HS-5 (cell line): ENCODE results near the gene LAMC1.

ENCODE experiments used
- DNase-seq: peaks from one replicate; pipeline ENCODE4 v3.0.0-alpha.2; 2012; ENCODE audit warnings: low read depth

Gene LAMC1

DNA sequence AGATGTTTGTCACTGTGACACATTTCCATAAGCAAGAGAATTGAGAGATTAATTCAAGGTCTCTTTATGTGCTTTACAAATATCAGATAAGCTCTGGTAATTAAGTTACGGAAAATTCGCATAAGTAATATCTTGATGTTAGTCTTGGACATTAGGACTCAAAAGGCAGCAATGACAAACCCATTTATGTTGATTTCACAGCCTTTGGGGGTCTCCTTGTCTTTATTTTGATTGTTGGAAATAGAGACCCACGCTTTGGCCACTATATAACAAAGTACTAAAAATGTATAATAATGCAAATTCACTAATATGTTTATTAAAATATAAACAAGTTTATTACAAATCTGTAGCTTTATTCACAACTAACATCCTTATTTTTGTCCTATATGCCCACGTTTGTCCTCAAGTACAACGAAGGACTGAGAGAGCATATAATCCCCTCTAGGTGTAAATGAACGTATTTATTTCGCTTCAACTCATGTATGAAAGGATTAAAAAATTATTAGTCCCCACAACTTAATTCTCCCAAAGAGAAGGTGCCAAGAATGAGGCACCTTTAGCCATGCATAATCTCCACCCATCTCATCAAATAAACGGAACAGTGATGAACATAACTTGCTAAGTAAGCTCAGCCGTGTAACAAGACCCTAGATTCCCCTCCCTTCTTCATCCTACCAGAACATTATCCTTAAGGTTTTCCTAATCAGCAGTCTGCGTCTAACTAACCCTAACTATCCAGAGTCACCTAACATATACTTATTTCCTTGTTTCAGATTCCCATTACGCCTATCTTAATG is 1.6 kb upstream of the LAMC1 start:
- no peak for DNase-seq

DNA sequence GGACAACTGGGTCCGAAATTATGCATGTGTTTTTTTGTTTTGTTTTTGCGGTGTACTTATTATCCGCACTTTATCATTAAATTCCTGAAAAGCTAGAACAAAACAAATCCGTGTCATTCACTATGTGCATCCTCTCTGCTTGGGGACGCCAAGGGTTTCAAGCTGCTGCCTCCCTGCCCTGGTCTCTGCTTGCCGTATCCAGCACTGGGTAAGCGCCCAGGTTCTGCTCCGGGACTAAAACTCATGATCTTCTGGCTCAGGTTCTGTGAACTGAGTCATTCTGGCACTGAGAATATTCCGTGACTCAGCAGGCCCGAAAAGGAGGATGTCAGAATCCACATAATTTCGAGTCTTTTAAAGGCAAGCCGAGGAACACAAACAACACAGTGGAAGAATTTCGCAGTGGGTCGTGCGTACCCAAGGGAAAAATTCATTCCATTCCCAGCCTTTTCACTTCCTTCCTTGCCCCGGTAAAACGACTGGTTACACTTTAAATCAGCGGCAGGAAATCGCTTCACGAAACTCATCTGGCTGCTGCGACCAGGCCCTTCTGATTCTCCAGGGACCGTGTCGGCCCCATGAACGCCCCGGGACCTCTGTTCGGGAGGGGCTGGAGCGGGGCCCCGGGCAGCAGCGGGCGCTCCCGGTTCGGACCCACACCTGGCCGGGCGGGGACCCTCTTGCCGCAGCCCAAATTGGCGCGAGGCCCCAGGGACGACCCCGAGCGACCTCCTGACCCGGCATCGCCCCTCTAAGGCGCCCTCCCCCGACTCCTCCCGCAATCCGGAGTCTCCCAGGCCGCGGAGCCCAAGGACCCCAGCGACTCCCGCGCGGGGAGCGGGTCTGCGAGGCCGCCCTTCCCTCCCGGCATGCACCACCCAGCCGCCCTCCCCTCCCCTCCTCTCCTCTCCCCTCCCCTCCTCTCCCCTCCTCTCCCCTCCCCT is 746 bp upstream of the LAMC1 start:
- DNase-seq: peak; percentile 96

DNA sequence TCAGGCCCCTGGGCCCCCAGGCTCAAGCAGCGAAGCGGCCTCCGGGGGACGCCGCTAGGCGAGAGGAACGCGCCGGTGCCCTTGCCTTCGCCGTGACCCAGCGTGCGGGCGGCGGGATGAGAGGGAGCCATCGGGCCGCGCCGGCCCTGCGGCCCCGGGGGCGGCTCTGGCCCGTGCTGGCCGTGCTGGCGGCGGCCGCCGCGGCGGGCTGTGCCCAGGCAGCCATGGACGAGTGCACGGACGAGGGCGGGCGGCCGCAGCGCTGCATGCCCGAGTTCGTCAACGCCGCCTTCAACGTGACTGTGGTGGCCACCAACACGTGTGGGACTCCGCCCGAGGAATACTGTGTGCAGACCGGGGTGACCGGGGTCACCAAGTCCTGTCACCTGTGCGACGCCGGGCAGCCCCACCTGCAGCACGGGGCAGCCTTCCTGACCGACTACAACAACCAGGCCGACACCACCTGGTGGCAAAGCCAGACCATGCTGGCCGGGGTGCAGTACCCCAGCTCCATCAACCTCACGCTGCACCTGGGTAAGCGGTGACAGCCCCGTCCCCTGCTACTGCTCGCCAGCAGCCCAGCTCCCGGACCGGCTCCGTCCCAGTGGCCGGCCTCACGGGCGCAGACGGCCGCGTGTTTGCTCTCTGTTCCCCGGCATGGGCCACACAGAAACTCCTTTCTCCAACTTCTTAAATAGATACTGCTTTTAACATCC is 539 bp downstream of the LAMC1 start:
- DNase-seq: no peak

DNA sequence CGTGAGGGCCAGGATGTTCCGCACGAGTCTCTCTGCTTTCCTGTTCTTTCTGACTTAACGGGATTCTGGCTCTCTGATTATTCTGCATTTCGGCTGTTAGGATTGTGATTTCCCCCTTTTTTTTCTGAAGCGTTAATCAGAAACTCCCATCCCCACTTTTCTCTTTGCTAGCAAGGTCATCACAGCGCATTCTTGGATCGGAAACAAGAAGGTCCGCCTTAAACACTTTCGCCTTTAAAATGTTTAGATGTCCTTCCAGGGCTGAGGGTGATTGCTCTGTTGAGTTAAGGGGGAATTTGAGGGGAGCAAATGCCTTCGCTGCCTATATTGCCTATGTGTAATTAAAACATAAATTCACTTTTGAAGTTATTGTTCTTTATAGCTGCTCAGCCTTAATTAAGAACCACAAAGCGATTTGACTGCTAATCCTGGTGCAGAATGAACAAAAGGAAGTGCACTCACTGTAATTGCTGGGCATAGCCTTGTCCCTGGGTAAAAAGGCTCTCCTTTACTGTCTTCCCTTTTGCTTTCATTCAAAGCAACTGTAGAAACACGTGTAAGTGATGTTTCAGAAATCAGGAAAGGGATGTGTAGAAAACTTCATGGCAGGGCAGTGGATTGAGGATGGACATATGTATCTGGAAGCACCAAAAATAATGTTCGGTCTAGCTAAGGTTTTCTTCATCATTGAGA is 1.2 kb downstream of the LAMC1 start:
- DNase-seq: no peak

DNA sequence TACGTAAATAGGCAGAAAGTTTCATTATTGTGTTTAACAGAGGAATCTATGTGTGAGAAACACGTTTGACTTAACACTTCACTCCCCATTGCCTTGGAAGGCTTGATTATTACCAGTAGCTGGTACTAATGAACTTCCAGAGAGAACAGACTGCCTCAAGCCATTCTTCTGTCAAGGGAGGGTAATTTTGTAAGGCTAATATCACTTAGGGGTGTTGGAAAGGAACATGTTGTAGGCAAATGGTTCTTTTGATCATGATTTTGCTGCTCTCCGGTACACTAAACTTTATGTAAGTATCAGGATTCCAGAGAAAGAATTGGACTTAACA is 1.8 kb downstream of the LAMC1 start:
- no peak for DNase-seq

GRCh38 chr1:183025782-183026774 is 2.9 kb downstream of the LAMC1 start:
- DNase-seq: no peak

- DNase-seq: no peak
Observed at GRCh38 chr1:183027031-183027430, 3.8 kb downstream of the LAMC1 start.

GRCh38 chr1:183027791-183028190 is 4.6 kb downstream of the LAMC1 start:
- DNase-seq: no peak

DNA sequence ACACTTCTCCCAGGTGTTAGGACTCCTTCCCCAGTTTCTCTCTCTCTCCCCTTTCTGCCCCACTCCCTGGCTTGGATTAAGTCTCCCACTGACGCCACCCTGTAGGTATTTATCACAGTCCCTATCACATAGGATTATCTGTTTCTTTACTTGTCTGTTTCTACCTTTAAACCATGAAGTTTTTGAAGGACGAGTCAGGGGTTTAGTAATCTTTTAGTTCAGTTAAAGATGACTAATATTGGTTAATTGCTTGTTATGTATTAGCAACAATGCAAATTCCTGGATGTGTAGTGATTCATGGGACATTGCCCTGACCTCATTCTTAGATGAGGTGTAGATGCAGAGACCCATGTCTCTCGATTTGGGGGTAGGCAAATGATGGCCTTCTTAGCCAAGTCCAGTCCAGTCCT is 6.4 kb downstream of the LAMC1 start:
- DNase-seq: peak; percentile 86

- DNase-seq: no peak
Observed at GRCh38 chr1:183030053-183030452, 6.8 kb downstream of the LAMC1 start.

GRCh38 chr1:183032122-183032921 is 9.1 kb downstream of the LAMC1 start:
- DNase-seq: no peak

GRCh38 chr1:183033205-183033604 is 10.0 kb downstream of the LAMC1 start:
- no peak for DNase-seq

DNA sequence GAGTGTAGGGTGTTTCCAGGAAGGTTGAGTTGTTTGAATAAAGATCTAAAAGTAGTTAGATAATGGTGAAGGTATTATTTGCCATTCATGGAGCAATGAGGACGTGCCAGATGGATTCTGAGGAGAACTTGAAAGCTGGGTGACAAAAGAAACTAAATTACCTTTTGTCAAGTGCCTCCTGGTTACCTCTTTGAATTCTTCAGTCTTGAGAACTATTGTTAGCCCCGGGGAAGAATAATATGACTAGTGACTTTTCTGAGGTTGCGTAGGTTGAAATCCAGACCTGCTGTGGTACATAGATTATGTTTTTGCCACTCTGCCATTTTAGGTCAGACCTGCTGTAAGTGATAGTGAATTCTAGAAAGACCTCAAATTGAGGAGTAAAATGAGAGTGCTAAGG is 11.5 kb downstream of the LAMC1 start:
- no peak for DNase-seq

DNA sequence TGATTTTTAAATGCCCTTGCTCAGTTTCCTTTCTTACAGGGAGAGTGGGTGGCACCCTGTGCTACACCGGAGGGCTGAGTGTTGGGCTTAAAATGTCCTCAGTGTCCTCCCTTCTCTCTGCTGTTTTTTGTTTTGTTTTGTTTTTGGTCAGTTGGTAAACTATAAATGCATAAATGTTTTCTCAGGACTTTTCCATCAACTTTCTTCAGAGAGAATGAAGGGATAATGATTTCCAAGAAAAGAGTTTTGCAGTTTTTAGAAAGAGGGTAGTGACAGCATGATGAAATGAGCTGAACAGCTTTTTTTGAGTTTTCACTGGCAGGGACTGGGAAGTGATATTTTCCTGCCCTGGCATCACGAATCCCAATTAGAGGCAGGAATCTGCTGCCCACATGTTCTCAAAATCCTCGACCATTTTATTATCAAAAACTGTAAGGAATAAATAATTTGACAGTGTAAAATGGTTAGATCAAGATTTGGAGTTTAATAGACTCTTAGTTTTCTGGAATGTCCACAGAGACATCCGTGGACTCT is 15.2 kb downstream of the LAMC1 start:
- DNase-seq: no peak

GRCh38 chr1:183038913-183039312 is 15.7 kb downstream of the LAMC1 start:
- no peak for DNase-seq

DNA sequence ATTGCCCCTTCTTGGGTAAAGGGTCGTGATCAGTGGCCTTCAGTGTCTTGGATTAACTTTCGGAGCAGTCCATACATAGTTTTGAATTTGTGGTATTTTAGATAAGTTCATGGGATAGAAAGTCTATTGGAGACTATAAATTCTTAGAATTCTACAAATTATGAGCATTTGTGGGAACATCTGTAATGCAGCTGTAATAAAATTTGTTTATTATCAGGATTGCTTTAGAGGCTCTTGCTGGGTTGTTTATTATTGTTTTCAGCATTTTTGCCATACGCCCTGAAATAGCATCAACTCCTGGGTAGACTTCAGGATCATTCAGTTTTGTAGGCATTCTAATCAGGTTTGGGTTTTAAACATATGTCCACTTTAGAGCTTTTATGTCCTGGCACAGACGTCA is 16.1 kb downstream of the LAMC1 start:
- DNase-seq: no peak

- no peak for DNase-seq
Observed at GRCh38 chr1:183039985-183040447, 16.8 kb downstream of the LAMC1 start.

- no peak for DNase-seq
Observed at GRCh38 chr1:183040547-183040971, 17.3 kb downstream of the LAMC1 start.

- DNase-seq: no peak
Observed at GRCh38 chr1:183043254-183043653, 20.0 kb downstream of the LAMC1 start.
